Nephron progenitor cell (in vitro differentiated cells): ENCODE measurements around the gene SPPL2B.
A peak's percentile ranks its signal among the peaks of the same experiment; 100 is the strongest.

Source experiments
- DNase-seq: peaks from one replicate; pipeline ENCODE4 v3.0.0; 2021
- H3K27ac Mint-ChIP-seq: 2 replicates; pipeline ENCODE4 v1.8.0; 2021; ENCODE audit warnings: mild to moderate bottlenecking, moderate library complexity, mixed read lengths
- H3K27me3 Mint-ChIP-seq: 2 replicates; pipeline ENCODE4 v1.8.0; 2021; ENCODE audit warnings: mild to moderate bottlenecking, low read depth, mixed read lengths; ENCODE audit not compliant: poor library complexity
- H3K36me3 Mint-ChIP-seq: 2 replicates; pipeline ENCODE4 v1.8.0; 2021; ENCODE audit warnings: low read depth, mixed read lengths
- H3K4me1 Mint-ChIP-seq: 2 replicates; pipeline ENCODE4 v1.8.0; 2021; ENCODE audit warnings: mixed read lengths
- H3K4me3 Mint-ChIP-seq: 2 replicates; pipeline ENCODE4 v1.8.0; 2021; ENCODE audit warnings: mild to moderate bottlenecking, moderate library complexity, mixed read lengths
- H3K9me3 Mint-ChIP-seq: 2 replicates; pipeline ENCODE4 v1.8.0; 2021; ENCODE audit warnings: mild to moderate bottlenecking, moderate library complexity, mixed read lengths
- TF ChIP-seq, protein P1 (sequence below): fragments of 200-600 bp; sonication (generic); IDR thresholded peaks from 2 replicates; pipeline ENCODE4 v1.5.0; 2021; ENCODE audit warnings: antibody characterized with exemption

SPPL2B gene

DNA sequence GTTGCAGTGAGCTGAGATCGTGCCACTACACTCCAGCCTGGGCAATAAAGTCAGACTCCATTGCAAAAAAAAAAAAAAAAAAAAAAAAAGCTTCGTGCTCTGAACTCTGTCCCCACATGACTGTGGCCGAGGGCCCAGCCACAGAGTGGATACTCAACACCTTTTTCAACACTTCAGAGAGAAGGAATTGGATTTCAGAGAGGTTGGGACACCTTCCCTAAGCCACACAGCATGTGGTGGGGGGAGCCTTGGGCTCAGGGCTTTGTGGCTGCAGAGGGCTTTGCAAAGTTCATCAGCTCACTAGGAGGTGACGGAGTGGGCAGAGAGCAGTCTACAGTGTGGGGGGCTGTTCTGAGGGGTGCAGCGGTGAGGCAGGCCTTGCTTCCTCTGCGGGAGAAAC, 9.6 kb upstream of the SPPL2B start:
- no peak overlapping the region for H3K4me3 Mint-ChIP-seq
- H3K27ac Mint-ChIP-seq = no peak overlapping the region
- H3K27me3 Mint-ChIP-seq = peaks cover 29% of the 10 kb centered on the region
- peaks cover 22% of the 10 kb centered on the region for H3K9me3 Mint-ChIP-seq
- no peak for DNase-seq
- H3K4me1 Mint-ChIP-seq = peaks cover 32% of the 10 kb centered on the region
- TF ChIP-seq, protein P1, sequence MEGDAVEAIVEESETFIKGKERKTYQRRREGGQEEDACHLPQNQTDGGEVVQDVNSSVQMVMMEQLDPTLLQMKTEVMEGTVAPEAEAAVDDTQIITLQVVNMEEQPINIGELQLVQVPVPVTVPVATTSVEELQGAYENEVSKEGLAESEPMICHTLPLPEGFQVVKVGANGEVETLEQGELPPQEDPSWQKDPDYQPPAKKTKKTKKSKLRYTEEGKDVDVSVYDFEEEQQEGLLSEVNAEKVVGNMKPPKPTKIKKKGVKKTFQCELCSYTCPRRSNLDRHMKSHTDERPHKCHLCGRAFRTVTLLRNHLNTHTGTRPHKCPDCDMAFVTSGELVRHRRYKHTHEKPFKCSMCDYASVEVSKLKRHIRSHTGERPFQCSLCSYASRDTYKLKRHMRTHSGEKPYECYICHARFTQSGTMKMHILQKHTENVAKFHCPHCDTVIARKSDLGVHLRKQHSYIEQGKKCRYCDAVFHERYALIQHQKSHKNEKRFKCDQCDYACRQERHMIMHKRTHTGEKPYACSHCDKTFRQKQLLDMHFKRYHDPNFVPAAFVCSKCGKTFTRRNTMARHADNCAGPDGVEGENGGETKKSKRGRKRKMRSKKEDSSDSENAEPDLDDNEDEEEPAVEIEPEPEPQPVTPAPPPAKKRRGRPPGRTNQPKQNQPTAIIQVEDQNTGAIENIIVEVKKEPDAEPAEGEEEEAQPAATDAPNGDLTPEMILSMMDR = no peak
- H3K36me3 Mint-ChIP-seq = peaks cover 5% of the 10 kb centered on the region

DNA sequence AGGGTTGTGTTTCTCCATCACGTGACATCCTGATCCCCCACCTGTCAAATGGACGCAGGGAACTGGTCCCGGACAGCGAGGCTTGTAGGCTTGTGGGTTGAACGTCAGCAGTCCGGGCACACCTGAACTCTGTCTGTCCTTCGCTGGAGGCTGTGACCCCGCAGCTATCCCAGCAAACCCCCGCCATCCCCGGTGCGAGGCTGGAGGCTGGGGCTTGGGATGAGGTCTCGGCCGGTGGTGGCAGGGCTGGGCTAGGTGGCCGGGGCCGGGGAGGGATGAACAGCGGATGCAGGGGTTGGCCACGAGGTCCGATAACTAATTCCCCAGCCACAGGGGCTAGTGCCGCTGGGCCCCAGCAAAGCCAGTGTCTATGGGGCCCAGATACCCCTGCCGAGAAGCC, 8.9 kb upstream of the SPPL2B start:
- Mint-ChIP-seq H3K4me3 (no peak overlapping the region), H3K4me1 (peaks cover 39% of the 10 kb centered on the region), H3K27ac (no peak overlapping the region), H3K27me3 (peaks cover 23% of the 10 kb centered on the region), H3K9me3 (peaks cover 15% of the 10 kb centered on the region), H3K36me3 (peaks cover 5% of the 10 kb centered on the region)
- no peak for DNase-seq
- TF ChIP-seq, protein P1 = no peak

DNA sequence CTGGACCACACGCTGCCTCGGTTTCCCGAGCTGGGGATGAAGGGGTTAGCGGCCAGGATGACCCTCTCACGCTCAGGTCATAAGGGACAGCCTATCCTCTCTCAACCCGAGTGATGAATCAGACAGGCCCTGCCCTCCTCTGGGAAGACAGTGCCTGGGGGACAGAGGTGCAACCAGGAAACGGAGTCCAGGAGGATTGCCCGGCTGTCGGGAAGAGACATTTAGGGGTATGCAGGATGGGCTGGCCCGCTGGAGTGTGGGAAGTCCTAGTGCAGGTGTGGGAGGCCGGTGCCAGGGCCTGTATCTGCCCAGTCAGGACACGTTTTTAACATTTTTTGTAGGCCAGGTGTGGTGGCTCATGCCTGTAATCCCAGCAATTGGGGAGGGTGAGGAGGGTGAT, 8.4 kb upstream of the SPPL2B start:
- H3K36me3 Mint-ChIP-seq = peaks cover 2% of the 10 kb centered on the region
- no peak overlapping the region for H3K27ac Mint-ChIP-seq
- TF ChIP-seq, protein P1 = no peak
- no peak for DNase-seq
- peaks cover 18% of the 10 kb centered on the region for H3K27me3 Mint-ChIP-seq
- H3K4me3 Mint-ChIP-seq = no peak overlapping the region
- H3K9me3 Mint-ChIP-seq = peaks cover 10% of the 10 kb centered on the region
- H3K4me1 Mint-ChIP-seq = peaks cover 44% of the 10 kb centered on the region

DNA sequence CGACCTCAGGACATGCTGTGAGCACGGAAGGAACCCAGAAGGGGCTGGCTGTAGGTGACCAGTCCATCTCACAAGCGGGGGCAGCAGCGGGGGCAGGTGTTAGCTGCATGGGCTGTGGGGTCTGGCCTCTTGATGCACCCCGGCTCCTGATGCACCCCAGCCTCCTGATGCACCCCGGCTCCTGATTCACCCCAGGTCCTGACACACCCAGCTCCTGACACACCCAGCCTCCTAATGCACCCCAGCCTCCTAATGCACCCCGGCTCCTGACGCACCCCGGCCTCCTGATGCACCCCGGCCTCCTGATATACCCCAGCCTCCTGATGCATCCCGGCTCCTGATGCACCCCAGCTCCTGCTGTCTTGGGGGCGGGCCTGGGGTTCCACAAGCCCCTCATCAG, 7.5 kb upstream of the SPPL2B start:
- H3K9me3 Mint-ChIP-seq = peaks cover 1% of the 10 kb centered on the region
- peaks cover 9% of the 10 kb centered on the region for H3K27me3 Mint-ChIP-seq

DNA sequence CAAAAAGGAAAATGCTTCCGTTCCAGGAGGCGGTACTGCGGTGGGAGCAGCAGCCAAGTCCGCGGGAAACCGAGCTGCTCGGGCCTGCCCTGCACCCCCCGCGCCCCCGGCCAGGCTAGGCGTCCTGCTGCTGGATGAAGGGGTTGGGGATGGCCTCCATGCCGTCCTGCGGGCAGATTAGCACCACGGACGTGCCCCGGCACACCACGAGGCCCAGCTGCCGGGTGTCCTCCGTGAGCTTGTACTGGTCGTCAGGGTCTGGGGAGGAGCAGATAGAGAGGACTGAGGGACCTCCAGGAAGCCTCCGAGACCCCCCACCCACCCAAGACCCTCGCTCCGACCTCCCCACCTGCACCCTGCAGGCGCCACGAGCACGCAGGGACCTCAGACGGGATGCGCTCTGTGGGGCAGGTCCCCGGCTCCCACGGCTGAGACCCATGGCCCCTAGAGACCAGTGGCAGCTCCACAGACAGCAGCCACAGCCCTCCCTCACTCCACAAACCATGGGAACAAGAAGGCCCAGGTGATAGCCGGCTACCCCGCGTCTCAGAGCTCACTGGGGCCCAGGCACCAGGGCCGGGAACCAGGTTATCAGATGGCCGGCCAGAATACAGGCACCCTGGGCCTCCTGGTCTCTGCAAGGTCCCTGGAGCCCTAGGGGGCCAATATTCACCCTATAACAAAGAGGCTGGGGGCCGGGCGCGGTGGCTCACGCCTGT, 6.8 kb upstream of the SPPL2B start:
- Mint-ChIP-seq H3K4me3 (no peak overlapping the region), H3K36me3 (peaks cover 7% of the 10 kb centered on the region), H3K9me3 (no peaks in the 10 kb centered on the region), H3K4me1 (peaks cover 48% of the 10 kb centered on the region), H3K27me3 (peaks cover 7% of the 10 kb centered on the region), H3K27ac (no peak overlapping the region)
- TF ChIP-seq, protein P1 = no peak
- DNase-seq = no peak

More for the DNA sequence above, 7.5 kb upstream of the SPPL2B start:
- Mint-ChIP-seq H3K4me1 (peaks cover 48% of the 10 kb centered on the region), H3K36me3 (peaks cover 3% of the 10 kb centered on the region), H3K27ac (no peak overlapping the region), H3K4me3 (no peak overlapping the region)
- no peak for DNase-seq
- TF ChIP-seq, protein P1 = no peak

DNA sequence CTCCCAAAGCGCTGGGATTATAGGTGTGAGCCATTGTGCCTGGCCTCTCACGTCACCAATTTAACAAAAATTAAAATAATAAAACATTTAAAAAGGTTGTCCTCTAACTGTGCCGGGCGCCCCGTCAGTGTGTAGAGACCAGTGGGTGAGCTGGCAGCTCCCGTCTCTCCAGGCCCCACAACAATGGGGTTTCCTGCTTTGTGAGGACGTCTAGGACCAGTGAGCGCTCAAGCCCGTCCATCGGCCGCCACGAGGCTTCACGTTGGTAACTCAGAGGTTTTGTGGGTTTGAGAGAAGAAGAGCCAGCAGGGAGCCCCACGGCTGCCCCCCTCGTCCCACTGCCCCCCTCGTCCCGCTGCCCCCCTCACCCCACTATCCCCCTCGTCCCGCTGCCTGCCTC, 4.8 kb upstream of the SPPL2B start:
- Mint-ChIP-seq H3K27ac (peak overlapping the region; percentile 66), H3K36me3 (peaks cover 7% of the 10 kb centered on the region), H3K9me3 (no peaks in the 10 kb centered on the region), H3K27me3 (no peaks in the 10 kb centered on the region), H3K4me1 (peaks cover 49% of the 10 kb centered on the region), H3K4me3 (no peak overlapping the region)
- no peak for DNase-seq
- TF ChIP-seq, protein P1 = no peak
